Adrenal gland (tissue), 12 donors: ENCODE data around the gene AFAP1L2. TPM values are rescaled to one million over a fixed set of nuclear protein-coding genes. Genes with fewer than 3 reads are reported as not detected.

Source experiments
- DNase-seq, 7 donors: peaks; one replicate each; pipeline ENCODE4 v3.0.0-alpha.2; 2019 to 2020
- H3K27ac ChIP-seq, 5 donors: fragments of 200-600 bp; sonication (generic) in 4 of 5; 1 replicate in 3 of 5; 2 replicates in 2 of 5; pipeline versions ENCODE4 v1.5.1 to v1.8.0; 2016 to 2020; ENCODE audit warnings: mild to moderate bottlenecking in 1 of 5
- H3K27me3 ChIP-seq: fragments of 200-600 bp; 2 replicates; pipeline ENCODE4 v1.8.0; 2021
- H3K36me3 ChIP-seq, 2 donors: fragments of 200-600 bp; replicated peaks in 1 of 2; 1 replicate in 1 of 2; 2 replicates in 1 of 2; pipeline versions ENCODE4 v1.5.1 to v1.8.0; 2018 to 2022
- H3K4me1 ChIP-seq, 2 donors: fragments of 200-600 bp; replicated peaks in 1 of 2; 1 replicate in 1 of 2; 2 replicates in 1 of 2; pipeline versions ENCODE4 v1.5.1 to v1.8.0; 2018 to 2021
- H3K4me3 ChIP-seq, 4 donors: fragments of 200-600 bp; sonication (generic) in 3 of 4; one replicate each; pipeline ENCODE4 v1.5.1; 2016 to 2018
- H3K9me3 ChIP-seq, 3 donors: fragments of 200-600 bp; sonication (generic) in 1 of 3; replicated peaks in 1 of 3; 1 replicate in 2 of 3; 2 replicates in 1 of 3; pipeline versions ENCODE4 v1.5.1 to v1.8.0; 2016 to 2021
- CTCF ChIP-seq, 6 experiments: fragments of 450-650 bp in 4 of 6; fragments of 200-600 bp in 2 of 6; sonication (generic) in 1 of 6; IDR thresholded peaks; 1 replicate in 5 of 6; 2 replicates in 1 of 6; pipeline versions ENCODE4 v1.5.1 to v1.8.0; 2016 to 2021; ENCODE audit warnings: antibody characterized with exemption in 6 of 6, mild to moderate bottlenecking in 2 of 6, moderate library complexity in 1 of 6
- POLR2A ChIP-seq, 2 donors: fragments of 450-650 bp; IDR thresholded peaks; one replicate each; pipeline ENCODE4 v1.6.1; 2017; ENCODE audit warnings: antibody characterized with exemption in 2 of 2, mild to moderate bottlenecking in 2 of 2, moderate library complexity in 1 of 2
- WGBS, 4 donors: extraction: QIAGEN DNeasy Blood & Tissue Kit in 2 of 4; methylation state at CpG; one replicate each; pipeline versions ENCODE4 v1.1.5 to v1.1.7; 2013 to 2017; 5-methylcytosine and 5-hydroxymethylcytosine counted together
- intact Hi-C, 2 donors: fragments of 100-400 bp; cut with DNase I; formaldehyde crosslinking; loops; one replicate each; pipeline versions ENCODE4 v1.14.1 to v1.15.0; 2022 to 2023
- polyA plus RNA-seq, 3 donors: library from polyadenylated mRNA; stranded (reverse); fragments of 200-250 nt in 2 of 3; fragments of 350-450 nt in 1 of 3; fragmentation: Illumina TruSeq in 1 of 3; extraction: RNeasy Lipid Tissue Mini Kit (QIAGEN cat#74804) in 1 of 3; gene quantifications; one replicate each; pipeline ENCODE4 v1.2.3, GENCODE V29; 2013 to 2014
- total RNA-seq, 9 donors: library from RNA; depleted of rRNA in 4 of 9; stranded (reverse); fragments of >200 nt in 4 of 9; fragments of 120-200 nt in 1 of 9; fragmentation: NEBNext Ultra II Directional in 1 of 9; extraction: Animal tissue kit (Norgen Biotek cat#: 25700) in 1 of 9; gene quantifications; one replicate each; pipeline versions ENCODE4 v1.1.0 to v1.2.4, GENCODE V29; 2013 to 2023
- donor health status: healthy with polysubstance abuse.
- donor health status: Bipolar disorder and iron deficiency.
- donor health status: DM: yes; HTN: yes; CAD: no.
- donor health status: DM: no; HTN: no; CAD: no.
- donor health status: DM: no; HTN: no; CAD: no.
- donor health status: DM: yes; HTN: yes; CAD: no.

AFAP1L2 gene
- total and polyA plus RNA-seq, 12 donors: 1.4 to 9.4 (median 3.7) TPM

DNA sequence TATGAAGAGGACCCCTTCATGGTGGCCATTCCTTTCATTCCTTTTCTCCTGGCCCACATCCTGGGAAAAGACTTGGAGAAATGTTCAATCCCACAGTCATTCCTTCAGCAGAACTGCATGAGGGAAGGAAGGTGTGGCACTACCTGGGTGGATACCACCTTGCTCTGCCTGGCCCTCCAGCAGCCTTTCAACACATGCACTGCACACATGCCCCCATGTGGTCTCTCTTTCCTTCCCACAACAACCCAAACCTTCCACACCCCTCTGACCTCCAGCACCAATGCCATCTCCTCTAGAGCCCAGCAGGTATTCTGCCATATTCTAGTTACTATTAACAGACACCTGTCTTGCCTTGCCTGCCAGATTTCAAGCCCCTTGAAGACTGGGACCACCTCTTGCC lies 40.5 kb upstream of the AFAP1L2 start:
- peaks cover 0 to 35% of the 10 kb centered on the region in 2 donors for H3K36me3 ChIP-seq
- H3K4me1 ChIP-seq: peaks cover 0 to 14% of the 10 kb centered on the region in 2 donors
- no peak overlapping the region for H3K4me3 ChIP-seq
- no peaks in the 10 kb centered on the region for H3K9me3 ChIP-seq
- H3K27ac ChIP-seq: no peak overlapping the region
- intact Hi-C loops: no loop called here
- TF ChIP-seq POLR2A (IDR thresholded peaks at IDR 0.05): no peak
- no peak for TF ChIP-seq CTCF (IDR thresholded peaks at IDR 0.05)
- no peak for DNase-seq
- H3K27me3 ChIP-seq: no peaks in the 10 kb centered on the region

- Histone ChIP-seq H3K27ac (no peak overlapping the region), H3K9me3 (no peaks in the 10 kb centered on the region), H3K4me3 (no peak overlapping the region), H3K4me1 (peaks cover 0 to 10% of the 10 kb centered on the region in 2 donors), H3K36me3 (peaks cover 0 to 62% of the 10 kb centered on the region in 2 donors), H3K27me3 (no peaks in the 10 kb centered on the region)
- no peak for DNase-seq
- intact Hi-C loops: no loop called here
- WGBS, 4 donors: 72 to 95% (median 79%) methylated on average over 4 of the region's 4 CpGs
- TF ChIP-seq POLR2A (IDR thresholded peaks at IDR 0.05): no peak
- TF ChIP-seq CTCF (IDR thresholded peaks at IDR 0.05): no peak
Measured at GRCh38 chr10:114442091-114442630, 37.9 kb upstream of the AFAP1L2 start.

DNA sequence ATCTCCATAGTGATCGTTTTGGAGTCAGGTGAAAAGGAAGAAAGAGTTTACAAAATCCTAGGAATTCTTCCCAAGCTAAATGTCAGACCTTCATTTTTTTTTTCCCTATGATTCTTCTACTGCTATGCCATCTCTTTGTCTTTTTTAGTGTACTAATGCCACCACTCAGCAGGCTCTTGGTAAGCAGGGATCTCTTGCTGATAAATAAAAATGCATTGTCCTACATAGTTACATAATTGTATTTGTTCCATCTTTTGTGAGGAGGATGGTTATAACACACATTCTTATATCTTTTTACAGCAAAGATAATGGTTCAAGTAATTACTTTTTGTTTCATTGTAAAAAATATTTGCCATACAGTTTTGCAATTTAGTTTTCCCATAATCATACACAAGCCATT lies 36.8 kb upstream of the AFAP1L2 start:
- H3K4me3 ChIP-seq: no peak overlapping the region
- no peaks in the 10 kb centered on the region for H3K4me1 ChIP-seq
- intact Hi-C loops: no loop called here
- no peaks in the 10 kb centered on the region for H3K27me3 ChIP-seq
- WGBS, 4 donors: 82 to 100% (median 90%) methylated on average over 1 of the region's 1 CpG
- H3K27ac ChIP-seq: no peak overlapping the region
- TF ChIP-seq CTCF (IDR thresholded peaks at IDR 0.05) (no peak), POLR2A (IDR thresholded peaks at IDR 0.05) (no peak)
- no peak for DNase-seq
- H3K9me3 ChIP-seq: no peaks in the 10 kb centered on the region
- H3K36me3 ChIP-seq: peaks cover 0 to 70% of the 10 kb centered on the region in 2 donors

DNA sequence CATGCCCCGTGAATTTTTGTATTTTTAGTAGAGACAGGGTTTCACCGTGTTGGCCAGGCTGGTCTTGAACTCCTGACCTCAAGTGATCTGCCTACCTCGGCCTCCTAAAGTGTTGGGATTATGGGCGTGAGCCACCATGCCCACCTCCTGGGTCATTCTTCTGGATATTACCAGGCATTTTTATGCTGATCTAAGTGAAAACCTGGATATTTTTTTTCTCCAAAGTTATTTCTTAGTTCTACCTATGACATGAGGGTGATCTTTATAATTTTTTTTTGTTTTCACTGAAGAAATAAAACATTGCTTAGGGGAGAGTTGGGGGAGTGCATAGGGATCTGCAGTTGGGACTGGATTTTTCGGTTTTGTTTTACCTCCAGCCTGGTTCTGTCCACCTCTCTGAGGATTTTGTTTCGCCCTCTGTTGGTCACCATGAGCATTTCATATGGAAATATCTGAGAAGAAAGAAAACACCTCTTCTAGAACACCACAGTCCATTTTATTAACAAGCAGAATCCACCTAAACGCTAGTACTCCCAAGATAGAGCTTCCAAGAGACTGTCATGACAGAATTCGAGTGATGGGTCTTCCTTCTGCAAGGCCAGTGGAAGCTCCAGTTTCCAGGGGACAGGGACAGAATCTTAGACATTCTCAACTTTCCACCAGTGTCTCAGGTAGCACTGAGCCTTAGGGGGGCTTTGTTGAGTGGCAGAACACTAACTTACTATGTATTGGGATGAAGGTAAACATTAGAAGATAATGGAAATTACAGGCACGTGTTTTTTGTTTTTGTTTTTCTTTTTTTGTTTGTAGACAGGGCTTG lies 33.4 kb upstream of the AFAP1L2 start:
- H3K4me3 ChIP-seq: no peak overlapping the region
- no peaks in the 10 kb centered on the region for H3K4me1 ChIP-seq
- no peaks in the 10 kb centered on the region for H3K9me3 ChIP-seq
- H3K27me3 ChIP-seq: no peaks in the 10 kb centered on the region
- TF ChIP-seq POLR2A (IDR thresholded peaks at IDR 0.05) (no peak), CTCF (IDR thresholded peaks at IDR 0.05) (peak in 4 of 6 experiments; percentile 19 to 45 (median 32))
- no peak for DNase-seq
- H3K36me3 ChIP-seq: peaks cover 0 to 77% of the 10 kb centered on the region in 2 donors
- WGBS, 4 donors: 86 to 88% (median 86%) methylated on average over 9 of the region's 9 CpGs
- intact Hi-C loops: loop anchor here in 1 of 2 donors (10.0 kb wide), 1 partner anchor 133 kb away; no protein-coding TSS in a partner anchor
- no peak overlapping the region for H3K27ac ChIP-seq
